Measurements from ENCODE around the gene INSR. TPM values are rescaled to one million over a fixed set of nuclear protein-coding genes. Genes with fewer than 3 reads are reported as not detected.

INSR gene
- total RNA-seq, 4 donors from 2014 or later, result 66.0 to 118 (median 106) TPM

- TF ChIP-seq CTCF (IDR thresholded peaks at IDR 0.05; ENCODE audit: low read depth), result no peak
Observed at GRCh38 chr19:7159105-7159933, 134.9 kb downstream of the INSR start.

GRCh38 chr19:7153022-7153421 lies 141.2 kb downstream of the INSR start:
- TF ChIP-seq CTCF (IDR thresholded peaks at IDR 0.05; ENCODE audit: low read depth), result no peak

- TF ChIP-seq CTCF (IDR thresholded peaks at IDR 0.05; ENCODE audit: low read depth), result no peak
Observed at GRCh38 chr19:7152568-7152967, 141.6 kb downstream of the INSR start.

- TF ChIP-seq CTCF (IDR thresholded peaks at IDR 0.05; ENCODE audit: low read depth), result no peak
Observed at GRCh38 chr19:7149956-7150705, 144.1 kb downstream of the INSR start.

- no peak for TF ChIP-seq CTCF (IDR thresholded peaks at IDR 0.05; ENCODE audit: low read depth)
Observed at GRCh38 chr19:7145494-7145893, 148.7 kb downstream of the INSR start.

GRCh38 chr19:7142771-7143170 lies 151.4 kb downstream of the INSR start:
- no peak for TF ChIP-seq CTCF (IDR thresholded peaks at IDR 0.05; ENCODE audit: low read depth)

GRCh38 chr19:7140137-7140536 lies 154.1 kb downstream of the INSR start:
- no peak for TF ChIP-seq CTCF (IDR thresholded peaks at IDR 0.05; ENCODE audit: low read depth)

Data from subcutaneous adipose tissue (tissue), 4 donors.